Epithelial cell of proximal tubule (primary cell): ENCODE results near the gene TYW1B. TPM values are rescaled to one million over a fixed set of nuclear protein-coding genes. Genes with fewer than 3 reads are reported as not detected.
"Not testable (repeated sequence)": the region's sequence is repeated elsewhere in the genome, so short reads cannot be mapped to it uniquely, and the experiment has no call there.

Source experiments
- DNase-seq: peaks from one replicate; pipeline ENCODE4 v3.0.0-alpha.2; 2011; ENCODE audit warnings: low read depth
- H3K4me3 ChIP-seq: 2 replicates; pipeline ENCODE4 v1.5.1; 2011; ENCODE audit warnings: low read depth, mild to moderate bottlenecking, low read length
- CTCF ChIP-seq: conservative IDR thresholded peaks from 2 replicates; pipeline ENCODE4 v1.5.1; 2012; ENCODE audit warnings: low read depth, mild to moderate bottlenecking, low read length
- total RNA-seq: library from RNA; depleted of rRNA; stranded (reverse); fragments of >200 nt; gene quantifications from 2 replicates; pipeline ENCODE4 v1.2.3, GENCODE V29; 2015

Gene TYW1B
- total RNA-seq, 1 donor from 2014 or later: 1.3 TPM

- TF ChIP-seq CTCF: no peak
- H3K4me3 ChIP-seq: no peak overlapping the region
- DNase-seq: no peak
Observed at GRCh38 chr7:72603073-72603472, 224.9 kb downstream of the TYW1B start.

GRCh38 chr7:72601683-72602082 is 226.3 kb downstream of the TYW1B start:
- H3K4me3 ChIP-seq, DNase-seq: not testable (repeated sequence)

- not testable (repeated sequence) for H3K4me3 ChIP-seq, DNase-seq
Observed at GRCh38 chr7:72590023-72590422, 238.0 kb downstream of the TYW1B start.

GRCh38 chr7:72587267-72587666 is 240.7 kb downstream of the TYW1B start:
- not testable (repeated sequence) for H3K4me3 ChIP-seq, DNase-seq

GRCh38 chr7:72584576-72584975 is 243.4 kb downstream of the TYW1B start:
- not testable (repeated sequence) for DNase-seq, H3K4me3 ChIP-seq

- not testable (repeated sequence) for H3K4me3 ChIP-seq
Observed at GRCh38 chr7:72583620-72584361, 244.2 kb downstream of the TYW1B start.

GRCh38 chr7:72580142-72580770 is 247.7 kb downstream of the TYW1B start:
- not testable (repeated sequence) for DNase-seq, H3K4me3 ChIP-seq

More at GRCh38 chr7:72583620-72584361, 244.2 kb downstream of the TYW1B start:
- DNase-seq: not testable (repeated sequence)

- H3K4me3 ChIP-seq: no peak overlapping the region
- no peak for TF ChIP-seq CTCF
- no peak for DNase-seq
Observed at GRCh38 chr7:72577107-72577506, 250.9 kb downstream of the TYW1B start.

- H3K4me3 ChIP-seq, DNase-seq: not testable (repeated sequence)
Observed at GRCh38 chr7:72561988-72562387, 266.0 kb downstream of the TYW1B start.

GRCh38 chr7:72559546-72559945 is 268.5 kb downstream of the TYW1B start:
- not testable (repeated sequence) for DNase-seq, H3K4me3 ChIP-seq

- H3K4me3 ChIP-seq: not testable (repeated sequence)
Observed at GRCh38 chr7:72556733-72557132, 271.3 kb downstream of the TYW1B start.

GRCh38 chr7:72555238-72555637 is 272.8 kb downstream of the TYW1B start:
- DNase-seq, H3K4me3 ChIP-seq: not testable (repeated sequence)

More at GRCh38 chr7:72556733-72557132, 271.3 kb downstream of the TYW1B start:
- not testable (repeated sequence) for DNase-seq

- H3K4me3 ChIP-seq, DNase-seq: not testable (repeated sequence)
Observed at GRCh38 chr7:72554401-72554800, 273.6 kb downstream of the TYW1B start.

- DNase-seq, H3K4me3 ChIP-seq: not testable (repeated sequence)
Observed at GRCh38 chr7:72550454-72550853, 277.5 kb downstream of the TYW1B start.

GRCh38 chr7:72546586-72547237 is 281.3 kb downstream of the TYW1B start:
- not testable (repeated sequence) for DNase-seq, H3K4me3 ChIP-seq

- not testable (repeated sequence) for DNase-seq, H3K4me3 ChIP-seq
Observed at GRCh38 chr7:72544531-72544930, 283.5 kb downstream of the TYW1B start.
